BLaER1 treated with 17β-estradiol and CSF1 and Interleukin-3, amounts not matched to agents 10 nM and 100 nM (cell line): ENCODE data around the gene GBF1.

Source experiments
- H3K27ac ChIP-seq, 11 experiments: shearing (Covaris generic); formaldehyde crosslinking; 2 replicates each; pipeline ENCODE4 v1.8.1; 2022
- H3K27me3 ChIP-seq, 11 experiments: shearing (Covaris generic); formaldehyde crosslinking; 2 replicates each; pipeline ENCODE4 v1.8.1; 2022
- H3K36me3 ChIP-seq, 11 experiments: shearing (Covaris generic); formaldehyde crosslinking; 2 replicates each; pipeline ENCODE4 v1.8.1; 2022
- H3K4me1 ChIP-seq, 10 experiments: shearing (Covaris generic); formaldehyde crosslinking; 2 replicates each; pipeline ENCODE4 v1.8.1; 2022
- H3K4me2 ChIP-seq, 11 experiments: shearing (Covaris generic); formaldehyde crosslinking; 2 replicates each; pipeline ENCODE4 v1.8.1; 2022
- H3K4me3 ChIP-seq, 10 experiments: shearing (Covaris generic); formaldehyde crosslinking; 2 replicates each; pipeline ENCODE4 v1.8.1; 2022
- H3K9ac ChIP-seq, 11 experiments: shearing (Covaris generic); formaldehyde crosslinking; 2 replicates each; pipeline ENCODE4 v1.8.1; 2022
- H3K9me3 ChIP-seq, 11 experiments: shearing (Covaris generic); formaldehyde crosslinking; replicated peaks in 1 of 11; 2 replicates each; pipeline ENCODE4 v1.8.1; 2022
- H4K20me1 ChIP-seq, 11 experiments: shearing (Covaris generic); formaldehyde crosslinking; 2 replicates each; pipeline ENCODE4 v1.8.1; 2022
- Cebpa-rat ChIP-seq, 11 experiments: shearing (Covaris generic); IDR thresholded peaks; 2 replicates each; pipeline ENCODE4 v1.8.1; 2022

Gene GBF1

GRCh38 chr10:102322914-102323313 lies 77.6 kb downstream of the GBF1 start:
- no peak overlapping the region for H3K4me3 ChIP-seq
- peaks cover 73 to 100% (median 99%) of the 10 kb centered on the region in 11 experiments for H4K20me1 ChIP-seq
- H3K27me3 ChIP-seq, result peaks cover 0 to 6% (median 0%) of the 10 kb centered on the region in 11 experiments; a peak in 4 of 22 replicates
- H3K4me2 ChIP-seq, result peak overlapping the region in 9 of 11 experiments; percentile 27 to 60 (median 54); a peak in 18 of 22 replicates
- peaks cover 5 to 34% (median 8%) of the 10 kb centered on the region in 11 experiments; a peak in 17 of 22 replicates for H3K36me3 ChIP-seq
- TF ChIP-seq Cebpa-rat (IDR thresholded peaks at IDR 0.05), result no peak
- no peak overlapping the region for H3K27ac ChIP-seq
- peaks cover 9 to 41% (median 30%) of the 10 kb centered on the region in 10 experiments; a peak in 17 of 20 replicates for H3K4me1 ChIP-seq
- H3K9me3 ChIP-seq, result no peaks in the 10 kb centered on the region
- no peak overlapping the region for H3K9ac ChIP-seq

- H3K27ac ChIP-seq, result no peak overlapping the region
- peaks cover 9 to 41% (median 30%) of the 10 kb centered on the region in 10 experiments; a peak in 17 of 20 replicates for H3K4me1 ChIP-seq
- TF ChIP-seq Cebpa-rat (IDR thresholded peaks at IDR 0.05), result no peak
- H3K4me2 ChIP-seq, result peak overlapping the region in 3 of 11 experiments; percentile 34 to 58 (median 54); a peak in 5 of 22 replicates
- H3K4me3 ChIP-seq, result no peak overlapping the region
- H3K36me3 ChIP-seq, result peaks cover 5 to 37% (median 9%) of the 10 kb centered on the region in 11 experiments; a peak in 18 of 22 replicates
- no peak overlapping the region for H3K9ac ChIP-seq
- peaks cover 77 to 100% (median 99%) of the 10 kb centered on the region in 11 experiments for H4K20me1 ChIP-seq
- no peaks in the 10 kb centered on the region for H3K9me3 ChIP-seq
- peaks cover 0 to 6% (median 0%) of the 10 kb centered on the region in 11 experiments; a peak in 4 of 22 replicates for H3K27me3 ChIP-seq
These were observed 78.7 kb downstream of the GBF1 start for GRCh38 chr10:102324061-102324460.

- Histone ChIP-seq H3K4me1 (peaks cover 9 to 41% (median 30%) of the 10 kb centered on the region in 10 experiments; a peak in 17 of 20 replicates), H3K9me3 (no peaks in the 10 kb centered on the region), H3K4me3 (no peak overlapping the region), H3K4me2 (peak overlapping the region in 6 of 11 experiments; percentile 27 to 43 (median 34); a peak in 6 of 22 replicates), H4K20me1 (peaks cover 79 to 100% (median 99%) of the 10 kb centered on the region in 11 experiments), H3K9ac (no peak overlapping the region), H3K36me3 (peaks cover 5 to 40% (median 9%) of the 10 kb centered on the region in 11 experiments; a peak in 19 of 22 replicates), H3K27me3 (peaks cover 0 to 6% (median 0%) of the 10 kb centered on the region in 11 experiments; a peak in 4 of 22 replicates), H3K27ac (no peak overlapping the region)
- no peak for TF ChIP-seq Cebpa-rat (IDR thresholded peaks at IDR 0.05)
These were observed 80.7 kb downstream of the GBF1 start for GRCh38 chr10:102326031-102326430.

GRCh38 chr10:102327002-102327401 lies 81.7 kb downstream of the GBF1 start:
- Histone ChIP-seq H4K20me1 (peaks cover 73 to 100% (median 98%) of the 10 kb centered on the region in 11 experiments), H3K4me1 (peaks cover 5 to 41% (median 28%) of the 10 kb centered on the region in 10 experiments; a peak in 17 of 20 replicates), H3K9ac (no peak overlapping the region), H3K27ac (no peak overlapping the region), H3K36me3 (peaks cover 0 to 38% (median 9%) of the 10 kb centered on the region in 11 experiments; a peak in 19 of 22 replicates), H3K27me3 (peaks cover 0 to 6% (median 0%) of the 10 kb centered on the region in 11 experiments; a peak in 4 of 22 replicates), H3K4me2 (no peak overlapping the region), H3K4me3 (no peak overlapping the region), H3K9me3 (no peaks in the 10 kb centered on the region)
- no peak for TF ChIP-seq Cebpa-rat (IDR thresholded peaks at IDR 0.05)

GRCh38 chr10:102327641-102328040 lies 82.3 kb downstream of the GBF1 start:
- H3K9me3 ChIP-seq, result no peaks in the 10 kb centered on the region
- H3K27ac ChIP-seq, result no peak overlapping the region
- no peak overlapping the region for H3K4me3 ChIP-seq
- peaks cover 2 to 36% (median 23%) of the 10 kb centered on the region in 10 experiments; a peak in 17 of 20 replicates for H3K4me1 ChIP-seq
- peaks cover 0 to 6% (median 0%) of the 10 kb centered on the region in 11 experiments; a peak in 4 of 22 replicates for H3K27me3 ChIP-seq
- TF ChIP-seq Cebpa-rat (IDR thresholded peaks at IDR 0.05), result no peak
- 0 out of 22 replicates have a peak overlapping the region, but pooled peaks of 1 of the 11 experiments have one; percentile 19 for H3K9ac ChIP-seq
- H4K20me1 ChIP-seq, result peaks cover 68 to 100% (median 98%) of the 10 kb centered on the region in 11 experiments
- H3K36me3 ChIP-seq, result peaks cover 6 to 44% (median 14%) of the 10 kb centered on the region in 11 experiments; a peak in 18 of 22 replicates
- H3K4me2 ChIP-seq, result no peak overlapping the region

- TF ChIP-seq Cebpa-rat (IDR thresholded peaks at IDR 0.05), result no peak
- Histone ChIP-seq H3K4me1 (peaks cover 0 to 13% (median 0%) of the 10 kb centered on the region in 10 experiments; a peak in 4 of 20 replicates), H3K4me3 (no peak overlapping the region), H3K4me2 (no peak overlapping the region), H3K9ac (no peak overlapping the region), H3K9me3 (no peaks in the 10 kb centered on the region), H3K27ac (no peak overlapping the region), H3K36me3 (peaks cover 23 to 60% (median 44%) of the 10 kb centered on the region in 11 experiments), H4K20me1 (peaks cover 24 to 92% (median 75%) of the 10 kb centered on the region in 11 experiments), H3K27me3 (no peaks in the 10 kb centered on the region)
These were observed 87.4 kb downstream of the GBF1 start for GRCh38 chr10:102332772-102333171.

- Histone ChIP-seq H3K4me1 (peaks cover 0 to 13% (median 0%) of the 10 kb centered on the region in 10 experiments; a peak in 4 of 20 replicates), H3K9me3 (no peaks in the 10 kb centered on the region), H3K27me3 (no peaks in the 10 kb centered on the region), H3K4me2 (peak overlapping the region in 2 of 11 experiments; percentile 1 to 40; a peak in 1 of 22 replicates), H3K27ac (no peak overlapping the region), H4K20me1 (peaks cover 10 to 83% (median 67%) of the 10 kb centered on the region in 11 experiments), H3K9ac (no peak overlapping the region), H3K36me3 (peaks cover 23 to 67% (median 44%) of the 10 kb centered on the region in 11 experiments), H3K4me3 (no peak overlapping the region)
- TF ChIP-seq Cebpa-rat (IDR thresholded peaks at IDR 0.05), result no peak
These were observed 88.8 kb downstream of the GBF1 start for GRCh38 chr10:102334101-102334500.

GRCh38 chr10:102335184-102335583 lies 89.9 kb downstream of the GBF1 start:
- Histone ChIP-seq H3K9ac (no peak overlapping the region), H3K27ac (no peak overlapping the region), H3K4me1 (peaks cover 0 to 13% (median 0%) of the 10 kb centered on the region in 10 experiments; a peak in 4 of 20 replicates), H3K9me3 (no peaks in the 10 kb centered on the region), H3K27me3 (no peaks in the 10 kb centered on the region), H3K36me3 (peaks cover 23 to 67% (median 44%) of the 10 kb centered on the region in 11 experiments), H3K4me3 (no peak overlapping the region), H4K20me1 (peaks cover 8 to 78% (median 58%) of the 10 kb centered on the region in 11 experiments; a peak in 19 of 22 replicates), H3K4me2 (no peak overlapping the region)
- TF ChIP-seq Cebpa-rat (IDR thresholded peaks at IDR 0.05), result no peak

- no peaks in the 10 kb centered on the region for H3K27me3 ChIP-seq
- H3K4me2 ChIP-seq, result no peak overlapping the region
- H3K36me3 ChIP-seq, result peaks cover 18 to 57% (median 37%) of the 10 kb centered on the region in 11 experiments
- peaks cover 10 to 62% (median 33%) of the 10 kb centered on the region in 11 experiments; a peak in 18 of 22 replicates for H4K20me1 ChIP-seq
- H3K9ac ChIP-seq, result no peak overlapping the region
- no peaks in the 10 kb centered on the region for H3K4me1 ChIP-seq
- H3K9me3 ChIP-seq, result no peaks in the 10 kb centered on the region
- H3K27ac ChIP-seq, result no peak overlapping the region
- TF ChIP-seq Cebpa-rat (IDR thresholded peaks at IDR 0.05), result no peak
- H3K4me3 ChIP-seq, result no peak overlapping the region
These were observed 95.8 kb downstream of the GBF1 start for GRCh38 chr10:102341038-102341688.
